SW480 (cell line): ENCODE measurements around the gene FRMD4A.

Experiments used
- DNase-seq: peaks from one replicate; pipeline ENCODE4 v3.0.0-alpha.2; 2016; ENCODE audit warnings: low spot score

FRMD4A gene

DNA sequence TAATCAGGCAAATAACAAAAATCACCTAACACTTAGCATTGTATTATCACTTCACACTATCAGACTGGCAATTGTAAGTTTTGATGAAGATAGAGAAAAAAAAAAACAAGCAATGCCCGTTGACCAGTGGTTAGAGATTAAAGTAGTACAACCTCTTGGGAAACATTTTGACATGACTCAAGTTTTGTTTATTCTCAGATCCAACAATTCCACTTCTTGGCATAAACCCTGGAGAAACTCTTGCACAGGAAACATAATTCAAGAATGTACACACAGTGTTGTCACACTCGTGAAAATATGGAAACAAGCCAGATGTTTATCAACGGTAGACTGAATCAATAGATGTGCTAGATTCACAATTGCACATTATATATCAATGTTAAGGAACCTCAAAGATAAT lies 37.2 kb downstream of the FRMD4A start:
- DNase-seq: no peak

DNA sequence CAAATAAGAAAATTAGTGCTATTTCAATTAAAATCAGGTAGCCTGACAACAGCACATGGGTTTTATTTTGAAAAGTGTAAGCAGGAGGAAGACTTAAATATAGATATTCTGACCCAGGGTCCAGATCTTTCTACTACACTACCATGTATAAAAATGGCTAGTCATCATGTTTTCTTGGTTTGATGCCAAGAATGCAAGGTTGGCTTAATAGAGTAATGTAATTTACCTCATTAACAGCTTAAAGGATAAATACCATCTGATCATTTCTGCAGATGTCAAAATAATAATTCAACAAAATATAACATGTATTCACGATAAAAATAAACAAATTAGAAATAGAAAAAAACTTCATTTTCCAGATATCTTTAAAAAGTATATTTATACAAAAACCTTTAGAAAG lies 39.4 kb downstream of the FRMD4A start:
- DNase-seq: no peak

DNA sequence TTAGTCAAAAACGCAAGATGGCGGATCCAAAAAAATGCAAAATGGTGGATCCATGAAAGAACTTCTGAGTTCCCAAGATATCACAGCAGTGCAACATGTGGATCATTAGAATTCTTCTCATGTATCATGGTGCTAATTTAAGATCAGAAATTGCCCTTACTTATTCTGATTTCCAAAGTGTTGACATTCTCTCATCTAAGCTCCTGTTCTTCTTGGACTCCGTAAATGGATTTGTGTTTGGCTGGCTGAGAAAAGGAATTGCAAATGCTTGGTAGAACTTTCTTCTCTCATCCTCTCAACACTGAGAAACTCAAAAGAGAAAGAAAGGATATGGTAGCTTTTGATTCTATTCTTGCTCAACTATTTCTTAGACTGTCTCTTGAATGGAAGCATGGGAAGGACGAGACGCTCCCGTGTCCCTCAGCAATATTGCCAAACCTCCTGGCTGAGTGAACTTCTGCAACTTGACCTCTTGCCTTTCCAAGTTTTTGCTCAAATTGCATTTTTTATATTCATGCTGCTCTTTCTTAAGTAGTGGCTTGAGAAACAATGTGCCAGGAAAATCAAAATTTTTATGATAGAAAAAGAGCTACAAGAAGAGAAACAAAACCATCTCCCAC lies 44.7 kb downstream of the FRMD4A start:
- DNase-seq: no peak

DNA sequence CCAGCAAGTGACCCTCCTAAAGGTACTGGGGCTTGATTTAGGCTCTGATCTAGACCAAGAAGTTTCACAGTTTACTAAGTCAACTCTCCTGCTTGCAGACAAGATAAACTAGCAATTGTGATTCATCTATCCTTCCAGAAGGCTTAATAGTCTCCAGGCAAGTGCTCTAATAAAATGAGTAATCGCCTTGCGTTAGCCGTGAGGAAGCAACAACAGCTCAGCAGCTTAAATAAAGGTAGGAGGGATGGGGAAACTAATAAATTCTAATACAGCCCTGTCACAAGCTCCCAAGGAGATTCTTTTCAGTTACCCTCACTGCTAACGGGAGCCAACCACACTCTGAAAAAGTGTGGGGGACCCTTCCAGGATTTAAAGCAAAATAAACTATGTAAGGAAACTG lies 48.4 kb downstream of the FRMD4A start:
- no peak for DNase-seq

DNA sequence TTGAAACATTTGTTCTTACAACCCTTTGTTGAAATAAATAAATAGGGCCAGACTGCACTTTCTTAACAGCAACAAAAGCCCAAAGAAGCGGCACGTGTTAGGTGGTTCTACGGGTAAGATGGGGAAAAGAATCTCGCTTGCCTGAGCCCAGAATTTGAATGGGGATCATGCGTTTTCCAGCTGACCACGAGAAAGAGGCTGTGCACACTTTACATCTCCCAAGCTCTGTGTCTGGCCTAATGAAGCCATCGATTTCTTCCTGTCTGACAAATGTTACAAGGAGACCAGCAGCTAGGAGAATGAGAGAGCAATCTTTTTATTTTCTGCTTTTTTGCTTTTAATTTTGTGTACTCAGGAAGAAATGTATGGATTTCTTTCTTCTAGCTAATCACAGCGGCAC lies 52.2 kb downstream of the FRMD4A start:
- DNase-seq: no peak

DNA sequence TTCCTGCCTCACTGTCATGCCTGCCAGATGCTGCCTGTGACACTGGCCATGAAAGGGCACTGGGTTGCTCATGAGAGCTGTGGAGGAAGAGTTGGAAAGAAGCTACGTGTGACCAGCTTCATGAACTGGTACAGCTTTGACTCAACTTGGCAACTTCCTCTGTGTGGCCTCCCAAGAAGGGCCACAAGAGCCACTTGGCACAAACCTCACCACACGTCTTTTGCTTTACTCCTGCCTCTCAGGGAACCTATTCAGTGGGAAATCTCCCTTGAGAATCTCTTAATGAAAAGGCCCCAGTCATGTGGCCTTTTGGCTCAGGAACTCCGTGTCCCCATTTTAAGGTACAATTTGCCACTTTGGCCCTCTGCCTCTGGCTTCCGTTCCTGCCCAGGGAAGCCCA lies 54.5 kb downstream of the FRMD4A start:
- no peak for DNase-seq

DNA sequence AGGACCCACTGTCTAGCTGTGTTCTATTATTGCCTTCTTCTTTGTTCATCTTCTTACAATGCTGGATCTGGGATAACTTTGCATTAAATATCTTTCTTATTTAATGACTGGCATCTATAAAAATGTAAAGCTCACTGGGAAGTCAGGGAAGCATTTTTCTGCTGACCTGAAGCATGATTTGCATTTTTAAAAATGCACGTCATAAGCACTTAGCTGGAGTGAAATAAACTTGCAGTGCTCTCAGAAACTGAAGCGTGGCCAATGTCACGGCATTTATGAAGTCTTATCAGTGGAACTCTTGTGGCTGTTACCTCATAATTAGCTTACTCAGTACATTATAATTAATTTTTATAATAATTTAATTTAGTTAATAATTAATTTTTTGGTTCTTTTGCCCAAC lies 59.1 kb downstream of the FRMD4A start:
- no peak for DNase-seq

DNA sequence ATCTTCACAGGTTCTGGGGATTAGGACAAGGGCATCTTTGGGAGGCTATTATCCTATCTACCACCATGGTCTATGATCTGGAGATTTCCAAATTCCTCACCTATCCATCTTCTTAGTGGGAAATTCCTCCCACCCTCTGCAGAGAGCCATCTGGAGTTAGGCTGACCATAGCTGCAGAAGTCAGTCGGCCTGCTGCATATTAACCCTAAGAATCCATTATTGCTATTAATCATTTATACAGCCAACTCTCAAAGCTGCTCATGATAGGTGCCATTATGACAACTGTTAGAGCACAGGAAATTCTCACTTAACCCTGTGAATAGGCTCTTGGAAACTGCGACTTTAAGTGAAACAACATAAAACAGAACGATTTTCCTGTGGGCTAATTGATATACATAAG lies 60.4 kb downstream of the FRMD4A start:
- DNase-seq: no peak

DNA sequence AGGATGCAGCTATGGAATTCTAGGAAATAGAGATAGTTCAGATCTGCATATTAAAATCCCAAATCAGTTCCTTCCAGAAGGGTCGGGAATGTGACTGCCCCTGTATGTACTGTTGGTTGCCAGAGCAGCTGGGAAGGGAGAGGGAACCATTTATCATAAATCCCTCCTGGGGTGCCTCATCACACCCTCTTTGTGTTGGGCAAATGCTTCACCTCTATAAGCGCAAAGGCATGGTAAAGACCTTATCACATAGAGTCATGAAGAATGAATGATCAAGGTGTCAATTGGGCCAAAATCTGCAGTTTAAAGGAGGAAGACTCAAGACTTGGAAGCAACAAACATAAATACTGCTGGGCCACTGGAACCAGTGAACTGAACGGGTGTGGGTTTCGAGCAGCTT lies 65.0 kb downstream of the FRMD4A start:
- DNase-seq: no peak

DNA sequence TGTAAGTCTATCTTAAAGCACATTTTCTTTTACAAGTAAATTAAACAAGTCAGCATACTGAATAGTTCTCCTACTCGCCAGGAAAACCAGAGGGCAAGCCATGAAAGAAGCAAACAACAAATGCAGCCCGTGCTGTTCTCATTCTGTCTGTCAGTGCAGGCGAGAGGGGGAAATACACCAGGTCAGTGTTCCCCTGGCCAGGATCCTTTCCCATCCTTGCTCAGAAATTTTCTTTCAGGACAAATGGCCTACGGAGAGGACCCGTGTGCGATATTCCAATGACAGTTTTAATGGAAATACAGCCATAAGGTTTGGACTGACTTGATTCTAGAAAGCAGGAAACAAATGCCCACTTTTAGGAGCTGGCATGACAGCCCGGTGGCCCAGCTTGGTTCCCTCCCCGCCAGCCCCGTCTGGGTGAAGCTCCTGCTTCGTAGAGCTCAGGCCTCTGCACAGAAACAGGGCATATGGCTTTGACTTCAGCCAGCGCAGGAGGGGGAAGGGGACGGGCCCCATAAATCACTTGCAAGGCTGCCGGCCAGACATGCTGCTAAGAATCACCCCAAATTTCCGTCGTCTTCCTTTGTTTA lies 67.8 kb downstream of the FRMD4A start:
- no peak for DNase-seq

DNA sequence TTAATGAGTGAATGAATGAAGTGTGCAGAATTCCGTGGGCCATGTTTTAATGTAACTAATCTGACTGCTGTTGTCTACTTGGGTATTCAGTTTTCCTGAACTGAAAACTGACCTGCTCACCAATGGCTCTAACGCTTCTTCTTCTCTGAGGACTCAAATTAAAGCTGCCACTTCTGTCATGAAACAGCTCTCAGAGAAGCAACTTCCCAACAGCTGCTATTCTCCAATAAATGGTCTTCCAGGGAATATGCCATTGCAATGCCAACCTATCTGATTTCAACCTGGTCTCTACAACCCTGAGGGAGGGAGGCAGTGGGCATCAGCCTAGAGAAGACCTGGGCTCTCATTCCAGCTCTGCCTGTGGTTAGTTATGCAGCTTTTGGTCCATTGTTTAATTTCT lies 69.4 kb downstream of the FRMD4A start:
- no peak for DNase-seq

DNA sequence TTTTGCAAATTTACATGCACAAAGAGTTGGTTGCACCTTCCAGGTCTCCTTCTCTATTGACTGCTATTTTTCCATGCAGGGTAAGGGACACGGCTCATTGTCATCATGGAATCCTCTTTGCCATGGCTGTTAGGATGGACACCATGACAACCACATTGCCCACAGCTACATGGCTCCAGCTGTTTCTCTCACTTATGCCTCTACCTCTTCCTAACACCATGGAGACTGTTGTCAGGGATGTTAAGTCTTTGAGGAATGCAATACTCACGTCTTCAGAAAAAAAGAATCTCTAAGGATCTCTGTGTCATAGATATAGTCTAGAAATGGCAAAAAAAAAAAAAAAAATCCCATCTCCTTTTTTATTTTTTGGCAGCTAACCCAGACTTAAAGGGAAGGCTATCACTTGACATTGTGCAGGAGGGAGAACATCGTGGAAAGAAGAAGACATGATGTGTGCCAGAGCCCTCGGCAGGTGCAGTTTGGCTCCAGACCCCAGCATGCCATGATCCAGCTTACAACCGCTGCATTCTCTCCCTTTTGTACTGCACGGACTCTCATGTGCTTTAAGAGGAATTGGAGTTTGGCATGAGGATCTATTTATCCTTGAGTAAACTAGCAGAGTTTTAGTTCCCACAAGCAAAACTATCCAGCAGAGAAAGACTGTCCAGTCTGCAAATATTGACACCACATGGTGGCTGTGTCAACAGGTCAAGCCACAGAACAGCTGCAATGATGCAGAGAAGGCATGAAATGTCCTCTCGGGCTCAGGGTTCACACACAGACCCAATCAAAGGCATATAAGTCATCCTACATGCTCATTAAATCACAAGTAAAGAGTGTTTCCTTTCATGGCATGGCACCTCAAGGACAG lies 70.8 kb downstream of the FRMD4A start:
- DNase-seq: no peak

DNA sequence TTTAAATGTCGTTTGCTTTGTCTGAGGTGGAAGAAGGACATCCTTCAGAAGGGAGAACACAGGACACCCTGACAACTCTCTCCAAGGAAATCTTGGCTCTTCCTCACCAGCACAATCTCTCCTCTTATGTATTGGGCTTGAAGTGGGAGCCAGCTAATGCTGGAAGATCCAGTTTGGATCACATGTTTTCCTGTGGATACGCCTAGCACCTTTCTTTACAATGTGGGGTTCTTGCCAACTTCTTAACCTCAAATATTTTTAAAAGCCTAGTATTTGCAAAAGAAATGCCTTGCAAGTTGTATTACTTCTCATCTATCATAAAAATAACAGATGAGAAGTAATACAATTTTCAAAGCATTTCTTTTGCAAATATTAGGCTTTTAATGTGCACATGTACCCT lies 76.4 kb downstream of the FRMD4A start:
- DNase-seq: no peak

DNA sequence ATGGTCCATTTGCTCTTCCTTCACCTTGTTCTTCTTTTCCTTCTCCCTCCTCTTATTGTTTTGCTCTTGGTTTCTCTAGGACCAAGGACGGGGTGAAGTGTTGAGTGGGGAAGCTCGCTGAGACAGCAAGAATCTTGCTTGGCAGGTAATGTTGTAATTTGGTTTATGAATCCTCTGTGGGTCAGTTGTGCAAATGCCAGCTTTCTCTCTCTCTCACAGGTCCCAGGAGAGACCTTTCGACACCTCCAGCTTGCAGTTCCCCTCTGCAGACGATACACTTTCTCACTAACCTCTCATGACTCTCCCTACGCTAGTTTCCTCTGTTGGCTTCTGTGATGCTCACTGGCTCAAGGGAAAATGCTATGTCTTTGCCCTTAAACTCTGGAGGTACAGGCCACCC lies 77.0 kb downstream of the FRMD4A start:
- DNase-seq: no peak

DNA sequence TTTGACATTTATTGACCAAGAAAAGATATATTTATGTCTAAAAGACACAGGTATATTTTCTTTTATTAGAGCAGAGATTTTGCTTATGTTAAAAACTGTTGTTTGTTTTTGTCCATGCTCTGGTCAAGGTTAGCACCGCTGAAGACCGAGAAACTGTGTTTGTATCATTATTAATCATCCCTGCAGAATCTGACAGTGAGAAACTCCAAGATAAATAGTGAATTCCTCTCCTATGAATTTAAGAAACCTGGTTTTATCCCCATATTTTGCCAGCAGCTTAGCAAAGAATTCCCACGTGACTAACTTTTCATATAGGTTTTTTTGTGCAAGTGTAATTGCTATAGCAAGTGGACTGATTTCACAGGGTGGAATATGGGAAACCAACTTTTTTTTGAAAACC lies 77.6 kb downstream of the FRMD4A start:
- DNase-seq: no peak

DNA sequence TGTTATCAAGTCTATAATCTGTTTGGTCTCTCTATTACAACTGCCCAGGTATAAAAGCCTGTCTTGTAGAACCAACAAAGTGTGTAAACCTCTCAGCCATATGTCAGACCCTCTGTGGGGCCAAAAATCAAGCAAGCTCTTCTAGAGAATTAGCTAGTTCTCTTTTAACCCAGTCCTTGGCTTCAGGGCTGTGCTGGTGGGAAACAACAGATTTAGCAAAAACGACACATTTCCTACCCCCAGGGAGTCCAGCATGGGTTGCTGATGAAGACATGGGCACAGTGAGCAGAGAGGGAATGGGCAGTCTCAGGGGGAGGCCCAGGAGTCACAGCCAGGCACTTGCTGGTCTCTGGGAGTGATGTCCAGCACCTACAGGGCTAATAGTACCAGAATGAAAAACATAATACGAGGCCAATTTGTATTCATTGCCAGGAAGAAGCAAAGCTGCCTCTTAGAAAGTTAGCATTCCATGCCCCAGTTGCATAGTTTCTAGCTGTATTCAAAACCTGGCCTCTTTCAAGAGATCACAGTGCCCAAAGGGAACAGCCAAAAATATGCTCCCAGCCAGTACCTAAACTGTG lies 80.1 kb downstream of the FRMD4A start:
- no peak for DNase-seq

DNA sequence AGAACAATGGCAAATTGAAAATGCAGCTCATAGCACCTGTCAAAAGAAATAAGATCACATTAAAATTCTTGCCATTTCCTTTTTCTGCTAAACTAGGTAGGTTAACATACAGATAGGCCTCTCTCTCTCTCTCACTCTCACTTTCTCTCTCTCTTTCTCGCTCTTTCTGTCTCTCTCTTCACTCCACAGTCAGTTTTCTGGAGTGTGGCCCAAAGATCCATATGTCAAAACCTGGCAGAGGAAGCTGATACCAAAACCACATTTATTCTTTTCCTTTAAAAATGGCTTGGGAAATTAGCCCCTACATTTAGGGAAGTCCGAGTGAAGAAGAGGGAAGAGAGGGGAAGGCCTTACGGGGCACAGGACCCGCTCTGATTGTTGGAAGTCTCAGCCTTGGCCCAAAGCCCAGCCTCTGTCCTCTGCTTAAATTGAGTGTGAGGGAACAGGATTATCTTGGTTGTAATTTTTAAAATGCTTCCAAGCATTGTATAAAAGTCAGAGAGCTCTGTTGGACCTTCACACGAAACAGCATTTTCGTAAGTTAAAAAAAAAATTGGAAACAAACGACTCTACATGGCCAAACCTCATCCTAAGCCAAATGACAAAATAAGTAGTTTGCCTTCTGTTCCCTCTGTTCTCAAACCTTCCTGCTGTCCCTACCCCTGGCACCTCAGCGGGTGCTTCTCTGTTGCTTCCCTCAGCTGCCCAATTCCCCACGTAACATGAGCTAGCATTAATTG lies 83.2 kb downstream of the FRMD4A start:
- DNase-seq: no peak

DNA sequence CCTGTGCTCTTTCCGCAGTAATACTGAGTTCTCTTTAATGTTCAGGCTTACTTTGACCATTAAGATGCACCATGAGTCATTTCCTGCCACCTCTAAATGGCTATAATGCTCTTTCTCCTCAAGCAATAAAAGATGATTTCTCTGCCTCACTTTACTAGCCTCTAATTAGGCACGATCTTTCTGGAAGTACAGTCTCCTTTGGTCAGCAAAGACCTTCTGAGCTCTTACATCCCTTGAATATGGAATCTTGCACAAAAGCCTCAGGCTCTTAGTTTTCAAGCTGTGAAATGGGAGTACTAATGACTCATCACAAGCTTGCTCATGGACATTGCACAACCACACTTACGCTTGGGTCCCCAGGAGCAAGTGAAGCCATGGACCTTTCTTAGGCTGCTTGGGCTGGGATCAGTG lies 85.9 kb downstream of the FRMD4A start:
- peak; percentile 14 for DNase-seq

DNA sequence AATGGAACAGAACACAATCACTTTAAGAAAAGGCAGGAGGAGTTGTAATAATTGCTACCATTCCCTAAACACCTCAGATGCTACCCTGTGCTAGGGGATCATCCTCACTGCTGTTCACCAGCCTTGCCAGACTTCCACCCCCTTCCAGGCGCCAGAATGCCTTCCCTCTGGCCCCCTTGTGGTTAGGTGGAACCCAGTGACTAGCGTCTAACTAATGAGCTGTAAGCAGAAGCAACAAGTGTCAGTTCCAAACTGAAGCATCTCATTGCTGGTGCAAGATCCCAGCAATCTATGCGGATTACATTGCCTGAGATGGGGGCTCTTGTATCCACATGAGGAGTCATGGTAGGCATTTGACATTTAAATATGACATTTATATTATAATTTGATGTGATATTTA lies 86.6 kb downstream of the FRMD4A start:
- no peak for DNase-seq

DNA sequence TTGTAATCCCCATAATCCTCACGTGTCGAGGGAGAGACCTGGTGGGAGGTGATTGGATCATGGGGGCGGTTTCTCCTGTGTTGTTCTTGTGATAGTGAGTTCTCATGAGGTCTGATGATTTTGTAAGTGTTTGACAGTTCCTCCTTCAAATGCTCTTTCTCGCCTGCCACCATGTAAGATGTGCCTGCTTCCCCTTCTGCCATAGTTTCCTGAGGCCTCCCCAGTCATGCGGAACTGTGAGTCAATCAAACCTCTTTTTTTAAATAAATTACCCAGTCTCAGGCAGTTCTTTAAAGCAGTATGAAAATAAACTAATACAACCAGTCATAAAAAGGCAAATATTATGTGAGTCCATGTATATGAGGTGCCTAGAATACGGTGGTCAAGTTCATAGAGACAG lies 87.5 kb downstream of the FRMD4A start:
- no peak for DNase-seq

DNA sequence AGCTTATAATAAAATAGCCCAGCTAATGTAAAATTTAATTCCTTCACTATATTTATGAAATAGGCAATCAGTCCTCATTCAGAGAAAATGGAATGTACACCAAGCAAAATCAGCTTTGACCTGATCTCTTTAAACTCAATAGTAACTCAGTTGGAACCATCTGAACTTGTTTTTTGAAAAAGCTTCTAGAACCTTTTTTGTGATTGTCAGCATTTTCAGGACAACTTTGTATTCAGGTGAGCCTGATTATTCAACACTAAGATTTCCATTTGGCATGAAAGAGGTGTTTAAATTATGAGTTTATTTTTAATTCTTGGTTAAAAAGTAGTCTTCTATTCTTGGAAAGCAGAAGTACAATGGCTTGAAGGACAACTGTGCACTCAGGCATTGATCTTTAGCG lies 89.5 kb downstream of the FRMD4A start:
- no peak for DNase-seq
